Stimulated activated CD4-positive, alpha-beta T cell treated with anti-CD3 and anti-CD28 coated beads, Interleukin-15, amount 100 ng/mL, for 48 hours (primary cell): ENCODE data around the gene CCSER1.

Experiments
- DNase-seq, 2 donors: peaks; one replicate each; pipeline ENCODE4 v3.0.0-alpha.2; 2020; ENCODE audit warnings: low read depth in 2 of 2

The CCSER1 gene

GRCh38 chr4:90128961-90129495 lies 1.8 kb downstream of the CCSER1 start:
- DNase-seq: no peak

- DNase-seq: no peak
Observed at GRCh38 chr4:90130076-90130475, 2.9 kb downstream of the CCSER1 start.

DNA sequence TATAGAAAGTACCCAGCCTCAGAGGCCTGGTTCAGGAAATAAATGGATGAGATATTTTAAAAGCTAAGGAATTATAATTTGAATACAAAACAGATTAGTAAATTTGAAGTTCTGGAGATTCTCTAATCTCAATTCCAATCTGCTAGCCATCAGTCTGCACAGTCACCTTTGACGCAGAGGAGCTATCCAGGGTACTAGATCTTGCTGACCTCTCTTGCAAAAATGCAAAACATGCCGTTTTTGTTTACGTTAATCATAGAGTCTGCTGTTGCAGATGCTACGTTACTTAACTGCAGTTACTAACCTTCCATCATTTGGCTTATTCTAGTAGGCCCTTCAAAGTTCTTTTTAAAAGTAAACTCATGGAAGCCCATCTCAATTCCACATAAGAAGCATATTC lies 10.4 kb downstream of the CCSER1 start:
- DNase-seq: no peak

- no peak for DNase-seq
Observed at GRCh38 chr4:90142081-90142480, 14.9 kb downstream of the CCSER1 start.

- DNase-seq: no peak
Observed at GRCh38 chr4:90145319-90145718, 18.1 kb downstream of the CCSER1 start.

DNA sequence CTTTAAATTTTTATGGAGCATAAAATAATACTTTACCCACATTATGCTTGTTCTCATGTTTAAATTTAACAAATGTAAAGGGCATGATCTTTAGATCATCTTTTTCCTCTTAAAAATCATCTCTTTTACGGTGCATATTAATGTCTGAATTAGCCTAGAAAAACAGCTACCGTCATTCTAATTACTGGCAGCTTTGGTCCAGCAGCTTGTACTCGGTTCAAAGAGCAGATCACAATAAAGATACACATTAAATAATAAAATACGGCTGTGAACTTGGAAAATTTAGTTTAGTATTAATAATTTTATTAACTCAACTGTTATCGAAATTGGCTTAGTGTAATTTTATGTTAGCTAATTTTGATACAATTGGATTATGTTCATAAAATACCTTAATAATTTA lies 19.1 kb downstream of the CCSER1 start:
- no peak for DNase-seq

- DNase-seq: no peak
Observed at GRCh38 chr4:90148574-90149148, 21.5 kb downstream of the CCSER1 start.

GRCh38 chr4:90152024-90152423 lies 24.8 kb downstream of the CCSER1 start:
- no peak for DNase-seq

- no peak for DNase-seq
Observed at GRCh38 chr4:90159193-90159592, 32.0 kb downstream of the CCSER1 start.

- DNase-seq: no peak
Observed at GRCh38 chr4:90160044-90160443, 32.9 kb downstream of the CCSER1 start.

- DNase-seq: no peak
Observed at GRCh38 chr4:90162566-90162965, 35.4 kb downstream of the CCSER1 start.

DNA sequence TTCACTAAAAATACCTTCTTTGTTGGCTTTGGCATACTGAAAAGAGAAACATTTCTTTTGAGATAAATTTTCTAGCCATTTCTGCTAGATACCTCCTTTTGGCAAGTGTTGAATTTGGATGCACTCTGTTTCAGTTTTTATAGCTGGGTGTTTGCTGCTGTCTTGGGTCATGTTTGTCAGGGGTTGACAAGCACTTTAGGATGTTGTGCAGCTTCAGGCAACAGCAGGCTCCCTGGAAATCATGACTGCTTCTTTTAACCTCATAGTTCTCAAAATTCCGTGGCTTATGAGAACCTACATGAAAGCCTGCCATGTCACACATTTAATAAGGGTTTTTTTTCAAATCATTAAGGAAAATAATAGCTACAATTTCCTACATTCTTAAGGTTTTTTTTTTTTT lies 36.7 kb downstream of the CCSER1 start:
- no peak for DNase-seq

DNA sequence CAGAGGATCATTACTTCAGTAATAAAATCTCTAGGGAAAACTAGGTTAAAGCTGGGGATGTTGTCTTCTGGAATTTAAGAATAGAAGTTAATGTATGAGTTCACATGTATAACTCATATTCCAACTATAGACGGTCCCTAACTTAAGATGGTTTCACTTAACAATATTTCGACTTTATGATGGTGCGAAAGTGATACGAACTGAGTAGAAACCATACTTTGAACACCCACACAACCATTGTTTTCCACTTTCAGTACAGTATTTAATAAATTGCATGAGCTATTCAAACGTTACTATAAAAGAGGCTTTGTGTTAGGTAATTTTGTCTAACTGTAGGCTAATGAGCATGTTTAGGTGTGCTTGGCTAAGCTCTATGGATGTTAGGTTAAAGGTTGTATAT lies 38.7 kb downstream of the CCSER1 start:
- no peak for DNase-seq

DNA sequence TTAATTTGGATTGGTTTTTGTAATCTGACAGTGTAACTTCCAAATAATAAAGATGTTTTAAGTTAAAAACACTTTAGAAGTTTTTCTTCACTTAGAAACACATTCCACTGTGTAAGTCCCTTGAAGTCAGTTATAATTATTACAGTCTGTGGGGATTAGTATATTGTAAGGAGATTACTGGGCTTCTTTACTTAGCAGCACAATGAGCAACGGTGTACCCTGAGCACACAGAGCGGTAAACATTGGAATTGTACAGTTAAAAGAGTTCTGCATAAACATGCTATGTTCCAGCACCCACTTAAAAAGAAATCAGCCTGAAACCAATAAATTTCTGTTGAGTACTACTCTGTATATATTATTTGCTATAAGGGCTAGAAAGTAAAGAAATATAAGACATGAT lies 44.3 kb downstream of the CCSER1 start:
- DNase-seq: no peak

DNA sequence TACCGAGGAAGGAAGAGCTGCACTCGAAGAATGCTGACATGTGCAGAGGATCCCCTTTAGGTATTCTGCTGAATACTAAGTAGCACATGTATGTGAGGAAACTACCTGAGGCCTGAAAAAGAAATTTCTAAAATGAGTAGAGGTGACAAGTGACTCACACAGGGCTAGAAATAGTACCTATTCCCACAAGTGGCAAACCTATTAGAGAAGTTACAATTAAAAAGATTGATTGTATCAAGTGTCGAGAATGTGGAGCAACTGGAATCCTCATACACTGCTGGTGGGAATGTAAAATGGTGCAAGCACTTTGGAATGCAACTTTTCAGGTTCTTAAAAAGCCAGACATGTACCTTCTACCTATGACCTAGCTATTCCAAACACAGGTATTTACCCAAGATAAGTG lies 47.4 kb downstream of the CCSER1 start:
- no peak for DNase-seq

DNA sequence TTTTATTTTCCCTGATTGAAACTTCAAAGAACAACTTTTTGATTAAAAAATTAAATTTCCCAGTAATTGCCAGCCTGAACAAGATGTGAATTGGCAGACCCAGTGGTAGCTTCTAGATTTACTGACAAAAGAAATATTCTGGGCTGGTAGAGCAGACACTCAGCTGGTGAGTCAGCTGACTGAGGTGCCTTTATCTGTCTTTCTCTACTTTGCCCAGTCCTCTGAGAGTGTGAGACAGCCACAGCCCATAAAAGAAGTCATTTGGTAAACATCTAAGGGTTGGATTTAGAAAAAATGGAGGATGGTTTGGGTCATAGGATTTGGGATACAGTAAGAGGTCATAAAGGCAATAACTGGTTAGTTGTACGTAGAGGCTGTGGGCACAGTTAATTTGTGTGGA lies 54.5 kb downstream of the CCSER1 start:
- DNase-seq: no peak

DNA sequence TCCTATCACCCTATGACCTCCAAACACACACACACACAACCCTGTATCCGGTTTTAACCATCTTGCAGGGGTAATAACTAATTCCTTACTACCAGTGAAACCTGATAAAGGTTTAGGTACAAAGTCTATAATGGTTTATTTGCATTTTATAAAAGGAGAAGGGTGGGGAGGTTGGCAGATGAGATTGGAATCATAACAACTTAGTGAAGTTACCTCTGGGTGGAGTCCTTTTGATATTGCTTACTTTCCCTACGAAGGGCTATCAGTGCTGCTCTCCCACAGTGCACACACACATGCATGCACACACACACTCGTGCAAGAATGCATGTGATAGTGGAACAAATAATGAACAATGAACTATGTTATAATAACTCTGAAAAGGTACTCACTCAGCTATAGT lies 56.1 kb downstream of the CCSER1 start:
- no peak for DNase-seq

- DNase-seq: no peak
Observed at GRCh38 chr4:90184560-90184959, 57.4 kb downstream of the CCSER1 start.

DNA sequence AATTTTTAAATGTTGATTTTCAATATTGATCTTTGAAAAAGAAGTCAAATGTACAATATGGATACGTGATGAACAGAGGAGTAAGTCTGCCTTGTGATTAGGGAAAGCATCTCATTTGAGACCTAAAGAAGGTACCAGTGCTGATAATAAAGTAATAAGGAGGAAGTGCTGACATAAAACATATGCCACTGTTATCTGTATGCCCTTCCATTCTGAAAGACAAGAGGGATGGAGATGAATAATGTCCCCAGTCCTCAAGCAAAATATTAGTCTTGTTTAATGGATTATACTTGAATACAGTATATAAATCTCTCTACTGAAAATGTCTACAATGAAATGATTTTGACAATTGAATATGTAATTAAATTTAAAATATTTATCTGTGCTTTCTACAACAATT lies 58.2 kb downstream of the CCSER1 start:
- no peak for DNase-seq

DNA sequence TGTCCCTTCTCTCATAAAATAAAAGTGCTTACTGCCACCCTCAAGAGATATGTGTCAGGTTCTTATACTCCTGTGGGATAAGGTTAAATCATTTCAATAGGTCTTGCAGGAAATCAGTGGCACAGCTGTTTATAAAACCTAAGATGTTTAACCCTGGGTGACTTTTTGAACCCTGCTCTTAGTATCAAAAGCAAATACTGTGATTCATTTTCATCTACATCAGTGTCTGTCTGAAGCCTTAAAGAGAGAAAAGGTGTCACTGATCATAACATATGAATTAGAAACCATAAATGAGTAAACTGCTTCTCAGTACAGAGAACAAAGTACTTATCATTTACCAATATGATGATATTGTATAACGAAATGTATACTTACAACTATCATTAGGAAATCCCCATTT lies 59.0 kb downstream of the CCSER1 start:
- no peak for DNase-seq

- DNase-seq: no peak
Observed at GRCh38 chr4:90187148-90187884, 60.1 kb downstream of the CCSER1 start.

- no peak for DNase-seq
Observed at GRCh38 chr4:90189178-90189577, 62.0 kb downstream of the CCSER1 start.

DNA sequence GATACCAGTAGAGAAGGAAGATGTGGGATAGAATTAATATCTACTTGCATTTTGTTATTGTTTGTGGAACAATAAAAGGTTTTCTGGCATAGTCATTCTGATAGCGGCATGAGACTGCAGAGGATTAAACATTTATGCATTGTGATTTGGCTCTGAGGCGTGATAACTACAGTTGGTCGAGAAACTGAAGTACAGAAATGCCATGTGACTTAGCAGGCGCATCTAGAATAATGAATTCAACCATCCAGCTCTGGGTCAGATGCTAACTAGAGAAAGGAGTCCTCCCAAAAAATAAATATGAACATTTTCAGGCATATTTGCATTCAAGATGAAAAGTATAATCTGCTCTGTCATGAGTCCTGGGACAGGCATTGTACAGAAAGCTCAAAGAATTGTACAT lies 62.8 kb downstream of the CCSER1 start:
- no peak for DNase-seq

DNA sequence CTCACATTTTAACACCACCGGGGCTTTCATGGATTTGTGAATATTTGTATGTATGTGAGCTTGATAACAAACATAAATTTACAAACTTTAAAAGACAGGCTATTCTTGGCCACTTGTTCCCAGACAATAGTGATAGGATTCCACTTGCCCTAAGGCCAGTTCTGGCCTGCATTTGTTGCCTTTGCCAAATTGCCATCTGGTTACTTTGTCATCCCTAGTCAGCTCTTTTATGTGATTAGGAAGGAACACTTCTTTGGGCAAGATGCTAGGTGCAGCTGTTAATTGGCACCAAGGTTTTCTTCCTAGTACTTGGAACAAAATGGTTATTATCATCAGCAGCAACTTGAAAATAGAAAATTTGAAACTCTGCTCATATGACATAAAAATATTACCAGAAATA lies 63.3 kb downstream of the CCSER1 start:
- no peak for DNase-seq
